NCI-H460 (cell line): ENCODE measurements around the gene GRIK4. TPM values are rescaled to one million over a fixed set of nuclear protein-coding genes. Genes with fewer than 3 reads are reported as not detected.
"Not testable (repeated sequence)": the region's sequence is repeated elsewhere in the genome, so short reads cannot be mapped to it uniquely, and the experiment has no call there.

Source experiments
- DNase-seq: peaks from one replicate; pipeline ENCODE4 v3.0.0-alpha.2; 2016; ENCODE audit warnings: low read depth; ENCODE audit errors: extremely low read depth
- total RNA-seq: library from RNA; depleted of rRNA; stranded (reverse); fragments of >200 nt; shearing (Covaris generic); gene quantifications from 2 replicates; pipeline ENCODE4 v1.2.3, GENCODE V29; 2014

The GRIK4 gene
- total RNA-seq, 1 experiment from 2014 or later = not detected

DNA sequence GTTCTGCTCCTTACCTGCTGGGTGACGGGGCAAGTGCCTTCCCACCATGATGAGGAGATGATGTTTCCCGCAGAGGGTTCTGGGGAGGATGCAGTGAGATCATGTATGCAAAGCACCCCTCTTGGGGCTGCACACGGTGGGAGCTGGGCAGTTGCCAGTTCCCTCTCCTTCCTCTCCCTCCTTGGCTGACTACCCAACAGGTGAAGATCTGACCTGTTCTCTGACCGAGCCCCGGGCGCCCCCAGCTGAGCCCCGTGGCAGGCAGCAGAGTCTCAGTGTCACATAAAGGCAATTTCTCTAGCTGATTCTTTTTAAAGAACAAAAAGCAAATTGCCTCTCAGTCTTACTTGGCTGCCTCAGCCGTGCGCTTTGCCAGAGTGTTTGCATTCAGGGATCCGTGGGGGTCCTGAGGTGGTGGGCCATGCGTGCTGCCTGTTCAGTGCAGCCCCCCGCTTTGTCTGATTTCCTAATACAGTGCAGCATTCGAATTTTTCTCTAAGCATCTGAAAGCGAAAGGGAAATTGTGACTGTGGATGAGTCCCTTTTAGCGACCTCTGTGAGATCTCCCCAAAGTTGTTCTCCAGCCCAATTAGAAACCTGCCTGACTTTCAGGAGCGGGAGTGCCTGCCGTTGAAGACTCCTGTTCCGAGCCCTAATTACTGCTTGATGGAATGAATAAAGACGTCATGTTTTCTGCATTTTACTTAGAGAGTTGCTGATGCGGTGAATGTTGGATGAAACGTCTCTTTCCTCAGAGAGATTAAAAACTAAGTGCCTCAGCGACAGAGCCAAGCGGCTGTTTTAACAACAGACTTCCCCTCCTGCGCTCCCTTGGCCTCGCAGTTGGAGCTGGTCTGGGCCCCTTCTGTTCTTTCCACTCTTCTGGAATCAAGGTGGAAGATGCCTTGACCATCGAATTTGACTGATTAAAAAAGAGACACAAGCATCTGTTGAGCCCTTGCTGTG lies 86.0 kb downstream of the GRIK4 start:
- no peak for DNase-seq

DNA sequence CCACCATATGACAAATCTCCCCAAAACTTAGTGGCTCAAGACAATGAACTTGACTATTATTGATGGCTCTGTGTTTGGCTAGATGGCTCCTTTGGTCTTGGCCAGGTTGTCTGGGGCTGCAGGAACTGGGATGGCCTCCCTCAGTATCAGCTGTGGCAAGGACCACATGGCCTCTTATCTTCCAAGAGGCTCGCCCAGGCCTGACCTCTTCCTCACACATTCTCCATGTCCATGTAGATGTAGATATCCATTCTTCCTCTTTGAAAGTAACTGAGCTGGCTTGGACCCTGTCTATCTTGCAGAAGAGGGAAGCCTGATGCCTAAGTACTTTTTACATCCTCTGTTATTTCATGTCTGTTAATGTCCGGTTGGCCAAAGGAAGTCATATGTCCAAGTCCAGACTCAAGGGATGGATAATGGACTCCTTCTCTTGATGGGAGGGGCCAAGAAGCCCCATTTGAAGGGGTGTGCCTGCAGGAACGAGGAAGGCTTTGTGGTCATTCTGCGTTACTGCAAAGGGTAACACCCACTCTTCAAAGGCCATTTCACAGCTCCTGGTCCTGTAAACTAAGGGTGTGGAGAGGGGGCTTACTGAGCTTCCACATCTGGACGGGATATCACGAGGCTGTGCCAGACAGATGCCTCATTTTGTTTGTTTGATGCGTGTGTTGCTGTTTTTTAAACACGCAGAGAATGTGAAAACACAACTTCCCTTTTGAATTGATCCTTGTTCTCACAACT lies 87.1 kb downstream of the GRIK4 start:
- no peak for DNase-seq

DNA sequence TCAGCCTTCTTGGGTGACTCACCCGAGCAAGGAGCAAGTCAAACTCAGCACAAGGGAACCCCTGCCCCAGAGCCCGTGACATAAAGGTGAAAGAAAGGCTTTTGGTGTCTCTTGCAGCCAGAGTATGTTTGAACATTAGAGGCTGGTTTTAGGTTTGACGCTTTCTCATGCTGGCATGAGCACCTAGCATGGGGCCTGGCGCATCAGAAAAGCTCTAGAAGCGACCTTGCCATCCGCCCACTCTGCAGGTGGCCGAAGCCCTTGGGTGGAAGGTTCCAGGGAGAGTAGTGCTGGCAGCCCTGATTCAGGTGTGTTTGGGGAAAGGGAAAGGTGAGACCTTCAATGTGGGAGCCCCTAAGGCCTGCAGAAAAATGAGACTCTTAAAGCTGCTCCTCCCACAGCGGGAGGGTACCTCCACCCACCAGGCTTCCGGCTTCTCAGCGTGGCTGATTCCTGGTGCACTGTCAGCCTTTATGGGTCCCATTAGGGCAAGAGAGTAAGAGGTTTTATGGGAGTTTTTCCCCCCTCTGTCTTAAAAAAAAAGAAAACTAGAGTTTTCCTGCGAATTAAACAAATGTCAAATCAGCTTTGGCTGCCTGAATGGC lies 88.4 kb downstream of the GRIK4 start:
- DNase-seq = no peak

DNA sequence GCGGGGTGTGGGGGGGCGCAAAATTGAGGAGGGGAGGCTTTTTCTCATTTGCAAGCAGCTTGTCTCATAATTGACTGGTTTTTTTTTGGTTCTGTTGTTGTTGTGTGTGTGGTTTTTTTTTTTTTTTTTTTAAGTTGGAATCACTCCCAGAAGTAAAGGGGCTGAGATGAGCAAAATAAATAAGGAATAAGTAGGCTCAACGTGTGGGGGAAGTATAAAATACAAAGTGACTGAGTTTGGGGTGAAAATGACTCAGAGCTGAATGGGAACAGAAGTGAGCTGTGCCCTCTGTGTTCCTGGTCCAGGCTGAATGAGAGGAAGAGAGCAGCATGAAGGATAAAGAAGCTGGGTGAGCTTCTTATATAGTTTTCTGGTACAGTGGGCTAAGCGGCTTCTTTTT lies 90.0 kb downstream of the GRIK4 start:
- DNase-seq = no peak

DNA sequence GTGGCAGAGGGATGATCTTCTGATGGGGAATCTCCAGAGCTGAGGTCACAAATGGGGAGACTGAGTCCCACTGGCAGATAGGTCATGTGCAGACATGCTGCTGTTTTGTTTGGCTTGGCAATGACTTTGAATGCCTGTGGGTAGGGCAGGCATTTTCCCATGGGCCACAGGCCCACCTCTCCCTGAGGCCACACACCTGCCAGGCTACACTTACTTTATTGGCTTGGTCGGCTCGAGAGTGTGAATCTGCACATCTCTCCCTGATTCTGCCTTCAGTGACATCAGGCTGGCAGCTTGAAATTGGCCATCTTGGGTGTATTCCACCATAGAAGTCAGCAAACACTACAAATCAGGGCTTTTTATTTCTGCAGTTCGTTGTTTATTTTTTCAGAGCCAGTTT lies 91.5 kb downstream of the GRIK4 start:
- DNase-seq = no peak

DNA sequence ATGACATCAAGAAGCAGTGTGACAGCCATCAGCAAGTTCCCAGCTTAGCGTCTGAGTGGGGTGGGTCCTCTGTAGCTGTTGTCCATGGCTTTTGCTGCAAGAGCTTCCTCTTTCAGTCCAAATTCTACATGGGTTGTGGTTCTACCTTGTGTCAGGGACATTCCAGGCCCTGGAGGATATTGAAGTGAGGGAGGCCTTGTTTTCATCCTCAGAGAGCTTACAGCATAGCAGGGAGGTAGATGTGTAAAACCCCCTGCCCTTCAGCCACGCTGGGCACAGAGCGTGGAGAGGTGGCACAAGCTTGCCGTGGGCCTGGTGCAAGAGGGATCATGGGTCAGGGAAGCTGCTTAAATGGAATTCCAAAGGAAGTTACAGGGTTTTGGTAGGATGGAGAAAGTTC lies 93.9 kb downstream of the GRIK4 start:
- DNase-seq = no peak

DNA sequence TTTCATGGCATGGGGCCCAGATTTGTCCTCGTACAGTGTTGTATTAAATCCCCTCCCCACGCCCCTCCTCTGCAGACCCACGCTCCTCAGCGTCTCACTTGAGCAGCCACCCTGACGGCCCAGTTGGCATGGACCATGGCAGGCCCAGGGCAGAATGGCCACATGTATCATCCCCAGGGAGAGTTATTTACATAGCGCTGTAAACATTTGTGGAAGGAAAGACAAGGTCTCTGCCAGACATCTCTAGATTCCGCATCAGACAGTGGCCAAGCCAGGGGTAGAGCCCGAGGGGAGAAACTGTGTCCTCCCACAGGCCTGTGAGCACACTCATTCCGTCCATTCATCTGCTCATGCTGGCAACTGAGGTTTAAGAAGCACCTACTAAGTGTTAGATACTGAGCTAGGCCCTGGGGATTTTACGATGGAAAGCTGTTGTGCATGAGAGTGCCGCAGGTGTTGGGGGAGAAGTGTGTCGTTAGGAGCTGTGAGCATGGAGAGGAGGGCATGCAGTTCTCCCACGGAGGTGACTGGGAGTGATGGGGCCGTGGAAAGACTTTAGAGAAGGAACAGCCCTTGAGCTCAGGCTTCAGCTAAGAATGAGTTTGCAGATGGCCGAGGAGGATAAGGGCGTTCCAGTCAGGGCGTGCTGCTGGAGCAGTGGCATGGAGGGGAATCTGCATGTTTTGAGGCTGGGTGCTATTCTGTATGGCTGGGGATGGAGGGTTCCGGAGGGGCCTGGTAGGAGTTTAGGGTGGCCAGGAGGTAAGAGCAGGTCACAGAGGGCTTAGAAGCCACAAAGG lies 94.9 kb downstream of the GRIK4 start:
- DNase-seq = no peak

DNA sequence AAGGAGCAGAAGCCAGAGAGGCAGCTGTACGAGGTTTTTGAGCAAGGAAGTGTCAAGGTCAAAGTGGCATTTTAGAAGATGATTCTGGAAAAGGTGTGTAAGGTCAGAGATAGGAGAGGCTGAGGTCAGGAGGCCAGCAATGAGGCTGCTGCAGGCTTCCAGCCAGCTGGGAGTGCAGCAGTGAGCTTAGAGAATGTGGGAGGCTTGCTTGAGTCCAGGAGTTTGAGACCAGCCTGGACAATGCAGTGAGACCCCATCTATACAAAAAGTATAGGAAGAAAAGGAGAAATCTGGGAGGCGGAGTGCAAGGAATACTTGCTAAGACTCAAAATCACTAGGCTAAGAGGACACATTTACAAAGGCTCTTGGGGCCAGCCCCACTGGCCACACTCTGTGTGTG lies 96.5 kb downstream of the GRIK4 start:
- DNase-seq = no peak

DNA sequence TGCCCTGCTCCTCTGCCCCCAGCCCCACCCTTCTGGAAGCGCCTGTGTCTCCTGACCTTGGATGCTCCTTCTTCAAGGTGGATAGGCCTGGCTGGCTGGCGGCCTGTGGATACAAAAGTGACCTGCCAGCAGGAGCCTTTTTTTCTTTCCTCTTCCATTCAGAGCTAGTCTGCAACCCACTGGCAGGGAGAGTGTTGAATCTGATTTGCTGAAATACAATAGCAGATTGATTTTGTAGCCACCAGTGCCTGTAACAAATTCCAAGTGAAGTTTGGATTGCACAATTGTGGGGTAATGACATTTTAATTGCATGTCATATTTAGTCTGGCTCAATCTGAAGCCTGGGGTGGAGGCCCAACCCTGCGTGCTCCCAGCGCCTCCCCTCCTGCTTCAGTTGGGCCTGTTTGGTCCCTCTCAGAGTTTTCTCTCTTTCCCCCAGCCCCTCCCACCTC lies 97.2 kb downstream of the GRIK4 start:
- no peak for DNase-seq

DNA sequence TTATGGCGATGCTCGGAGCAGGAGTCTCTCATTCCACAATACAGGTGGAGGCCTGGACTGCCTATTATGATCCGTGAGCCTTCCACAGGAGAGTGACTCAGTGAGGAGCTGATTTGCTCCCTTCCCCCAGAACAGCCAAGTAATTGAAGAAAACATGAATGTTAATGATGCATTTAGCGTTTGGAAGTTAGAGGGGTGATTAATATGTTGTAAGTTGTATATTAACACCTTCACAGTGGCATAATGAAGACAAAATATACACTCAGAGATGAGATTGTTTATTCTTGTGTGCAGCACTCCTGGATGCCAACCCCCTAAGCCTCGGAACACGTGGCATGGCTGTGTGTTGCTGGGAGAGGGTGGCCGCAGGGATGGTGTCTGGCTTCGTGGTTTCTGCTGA lies 98.6 kb downstream of the GRIK4 start:
- DNase-seq = no peak

DNA sequence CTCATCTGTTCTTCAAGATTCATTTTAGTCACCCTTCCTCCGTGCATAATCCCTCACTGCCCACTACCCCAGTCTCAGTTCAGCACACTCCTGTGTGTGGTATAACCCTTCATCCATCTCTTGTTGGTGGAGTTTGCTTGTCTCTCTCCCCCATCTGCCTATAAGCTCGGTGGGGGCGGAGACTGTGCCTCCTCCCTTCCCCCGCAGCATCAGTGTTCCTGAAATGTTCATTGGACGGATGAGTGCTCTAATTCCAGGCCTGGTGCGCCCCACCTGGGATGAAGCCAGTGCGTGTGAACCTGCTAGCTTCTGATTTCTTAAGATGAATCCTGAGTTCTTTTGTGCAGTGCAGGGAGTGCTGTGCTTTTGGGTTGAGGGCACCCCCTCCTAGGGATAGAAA lies 100.0 kb downstream of the GRIK4 start:
- no peak for DNase-seq

DNA sequence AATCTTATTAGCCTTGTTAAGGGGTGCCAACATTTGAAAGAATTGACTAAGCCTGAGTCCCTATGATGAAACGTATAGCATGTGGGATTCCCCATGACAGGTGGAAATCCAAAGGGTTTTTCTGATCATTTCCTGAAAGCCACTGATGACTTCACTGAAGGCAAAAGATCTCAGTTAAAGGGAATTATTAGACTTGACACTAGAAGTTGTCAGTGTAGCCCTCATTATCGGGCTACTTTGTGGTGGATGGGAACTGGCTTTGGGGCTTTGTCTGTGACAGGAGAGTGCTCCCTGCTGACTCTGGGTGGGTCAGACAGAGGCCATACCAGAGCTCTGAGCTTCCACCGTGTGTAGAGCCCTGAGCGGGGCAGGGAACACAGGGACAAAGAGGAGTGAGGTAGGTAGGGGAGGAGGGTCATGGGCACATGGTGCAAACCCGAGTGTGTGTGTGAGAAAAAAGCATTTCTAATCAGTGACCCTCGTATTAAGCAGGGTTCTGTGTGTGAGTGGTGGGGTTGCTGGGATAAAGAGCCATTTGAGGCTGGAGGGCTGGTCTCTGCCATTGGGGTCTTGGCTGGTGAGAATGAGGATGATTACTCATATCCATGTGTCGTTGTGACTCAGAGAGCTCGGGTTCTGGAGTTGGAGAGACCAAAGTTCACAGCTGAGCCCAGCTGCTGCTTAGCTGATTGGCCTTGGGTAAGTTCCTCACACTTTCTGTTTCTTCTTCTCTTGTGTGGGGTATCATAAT lies 101.1 kb downstream of the GRIK4 start:
- DNase-seq = no peak

DNA sequence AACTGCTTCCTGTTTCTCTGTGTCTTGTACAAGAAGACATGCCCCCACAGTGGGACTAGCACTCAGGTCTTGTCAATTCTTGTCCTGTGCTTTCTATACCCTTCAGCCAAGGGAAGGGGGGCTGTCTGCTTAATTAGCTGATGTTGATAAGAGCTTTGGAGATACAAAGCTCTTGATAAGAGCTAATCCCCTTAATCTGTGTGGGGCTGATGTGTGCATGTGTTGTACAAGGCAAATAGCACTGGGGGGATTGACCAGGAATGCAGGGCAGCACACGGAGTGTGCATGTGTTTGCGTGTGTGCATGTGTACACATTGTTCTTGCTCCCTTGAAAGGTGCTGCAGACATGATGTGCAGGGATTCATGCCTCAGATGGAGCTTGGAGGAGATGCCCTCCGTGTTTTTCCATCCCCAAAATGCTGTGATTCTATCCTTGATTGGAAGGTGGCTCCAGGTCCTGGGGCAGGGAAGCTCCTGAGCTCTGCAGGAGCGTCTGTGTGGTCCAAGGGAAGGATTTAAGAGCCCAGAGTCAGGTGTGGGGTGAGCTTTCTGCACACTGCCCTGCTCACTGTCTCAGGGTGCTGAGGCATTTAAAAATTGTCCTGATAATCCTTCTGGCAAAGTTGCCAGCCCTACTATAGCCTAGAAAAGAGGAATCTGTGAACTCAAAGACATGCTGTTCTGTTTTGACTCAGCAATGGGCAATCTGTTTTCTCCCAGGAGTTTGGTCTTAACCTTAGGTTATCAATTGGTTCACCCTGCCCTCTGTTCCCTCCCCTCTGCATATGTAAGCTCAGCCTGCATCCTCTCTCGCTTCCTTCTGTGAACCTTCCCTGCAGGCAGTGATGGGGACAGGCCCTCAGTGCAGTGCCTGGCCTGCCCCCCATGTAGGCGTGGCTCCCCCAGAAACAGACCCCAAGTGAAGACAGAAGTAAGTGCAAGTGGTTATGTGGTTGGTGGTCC lies 102.0 kb downstream of the GRIK4 start:
- DNase-seq = no peak

DNA sequence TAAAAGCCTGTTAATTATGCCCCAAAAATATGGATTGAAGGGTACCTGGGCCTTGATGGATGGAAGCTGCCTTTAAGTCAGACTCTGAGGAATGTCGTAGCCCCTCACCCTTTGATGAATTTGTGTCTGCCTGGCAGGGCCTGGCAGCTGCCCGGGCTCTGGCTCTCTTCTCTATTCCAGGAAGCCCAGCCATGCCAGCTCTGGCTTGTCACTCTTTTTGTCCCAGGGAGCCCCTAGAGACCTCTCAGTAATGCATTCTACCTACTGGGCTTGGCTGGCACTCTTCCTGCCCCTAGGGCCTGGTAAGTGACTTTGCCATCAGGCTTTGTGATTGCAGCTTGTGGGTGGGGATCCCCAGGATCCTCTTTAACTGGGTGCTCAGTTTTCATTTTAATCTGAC lies 103.8 kb downstream of the GRIK4 start:
- no peak for DNase-seq

DNA sequence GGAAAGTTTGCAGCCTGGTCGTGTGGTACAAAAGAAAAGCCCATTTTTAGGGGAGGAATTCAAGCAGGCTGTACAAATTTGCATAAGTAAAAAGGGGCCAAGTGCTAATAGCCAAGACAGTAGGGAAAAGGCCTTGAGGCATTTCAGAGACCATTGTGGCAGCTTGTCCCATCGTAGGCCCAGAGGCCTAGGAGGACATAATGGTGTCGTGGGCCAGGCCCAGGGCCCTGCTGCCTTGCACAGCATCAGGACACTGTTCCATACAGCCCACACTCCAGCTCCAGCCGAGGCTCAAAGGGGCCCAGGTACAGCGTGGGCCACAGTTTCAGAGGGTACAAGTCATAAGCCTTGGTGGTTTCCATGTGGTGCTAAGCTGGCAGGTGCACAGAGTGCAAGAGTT lies 106.9 kb downstream of the GRIK4 start:
- no peak for DNase-seq

DNA sequence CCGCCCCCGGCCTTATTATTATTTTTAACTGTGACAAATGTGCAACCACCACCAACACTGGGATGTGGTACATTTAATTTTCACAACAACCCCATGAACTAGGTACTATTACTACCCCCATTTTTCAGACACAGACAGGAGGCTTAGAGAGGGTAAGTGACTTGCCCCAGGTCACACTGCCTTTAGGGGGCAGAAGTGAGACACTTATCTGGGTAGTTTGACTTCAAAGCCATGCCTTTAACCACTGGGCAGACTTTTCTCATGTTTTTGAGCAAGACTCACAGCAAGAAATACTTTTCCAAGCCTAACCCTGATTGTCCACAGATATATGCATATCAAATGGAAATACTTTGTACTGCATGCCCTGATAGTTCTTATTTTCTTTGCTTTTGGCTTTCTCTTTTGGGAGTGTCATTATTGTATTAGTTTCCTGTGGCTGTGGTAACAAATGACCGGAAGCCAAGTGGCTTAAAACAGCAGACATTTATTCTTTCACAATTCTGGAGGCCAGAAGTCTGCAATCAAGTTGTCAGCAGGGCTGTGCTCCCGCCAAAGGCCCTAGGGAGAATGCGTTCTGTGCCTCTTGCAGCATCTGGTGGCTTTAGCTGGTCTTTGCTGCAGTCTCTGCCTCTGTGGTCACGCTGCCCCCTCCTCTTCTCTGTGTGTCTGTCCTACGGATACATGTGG lies 110.8 kb downstream of the GRIK4 start:
- DNase-seq = no peak

DNA sequence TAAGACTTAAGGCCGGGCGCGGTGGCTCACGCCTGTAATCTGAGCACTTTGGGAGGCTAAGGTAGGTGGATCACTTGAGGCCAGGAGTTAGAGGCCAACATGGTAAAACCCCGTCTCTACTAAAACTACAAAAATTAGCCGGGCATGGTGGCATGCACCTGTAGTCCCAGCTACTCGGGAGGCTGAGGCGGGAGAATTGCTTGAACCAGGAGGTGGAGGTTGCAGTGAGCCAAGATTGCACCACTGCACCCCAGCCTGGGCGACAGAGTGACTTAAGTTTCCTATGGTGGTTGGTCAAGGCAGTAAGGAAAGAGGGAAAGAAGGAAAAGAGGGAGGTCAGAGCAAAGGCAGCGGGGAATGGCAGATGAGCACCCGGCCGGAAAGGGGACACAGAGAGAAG lies 113.4 kb downstream of the GRIK4 start:
- DNase-seq = not testable (repeated sequence)

DNA sequence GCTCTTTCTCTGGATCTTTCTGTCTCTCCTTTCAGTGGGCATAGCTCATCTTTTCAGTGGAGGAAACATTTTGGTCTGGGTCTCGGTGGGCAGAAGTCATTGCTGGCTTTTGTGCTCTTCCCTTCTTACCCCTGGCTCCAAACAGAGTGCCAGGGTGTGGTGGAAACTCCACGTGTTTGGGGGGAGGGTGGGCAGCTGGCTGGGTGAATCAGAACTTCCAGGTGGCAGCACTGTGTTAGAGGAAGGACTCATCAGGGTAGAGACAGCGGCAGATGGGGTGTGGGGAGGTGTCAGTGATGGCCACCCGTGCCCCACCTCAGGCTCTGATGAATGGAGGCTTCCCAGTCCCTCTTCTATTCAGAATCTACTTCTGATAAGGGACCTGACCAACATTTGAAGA lies 114.0 kb downstream of the GRIK4 start:
- DNase-seq = no peak
